GM12872 (cell line): ENCODE measurements around the gene KRTAP12-3.

Source experiments
- TF ChIP-seq, protein P1 (sequence below): IDR thresholded peaks from 3 replicates; pipeline ENCODE4 v1.5.1; 2011; ENCODE audit warnings: low read depth, mild to moderate bottlenecking, low read length, moderate library complexity; ENCODE audit not compliant: insufficient read depth

The KRTAP12-3 gene

GRCh38 chr21:44664691-44665090 is 7.0 kb downstream of the KRTAP12-3 start:
- TF ChIP-seq, protein P1, sequence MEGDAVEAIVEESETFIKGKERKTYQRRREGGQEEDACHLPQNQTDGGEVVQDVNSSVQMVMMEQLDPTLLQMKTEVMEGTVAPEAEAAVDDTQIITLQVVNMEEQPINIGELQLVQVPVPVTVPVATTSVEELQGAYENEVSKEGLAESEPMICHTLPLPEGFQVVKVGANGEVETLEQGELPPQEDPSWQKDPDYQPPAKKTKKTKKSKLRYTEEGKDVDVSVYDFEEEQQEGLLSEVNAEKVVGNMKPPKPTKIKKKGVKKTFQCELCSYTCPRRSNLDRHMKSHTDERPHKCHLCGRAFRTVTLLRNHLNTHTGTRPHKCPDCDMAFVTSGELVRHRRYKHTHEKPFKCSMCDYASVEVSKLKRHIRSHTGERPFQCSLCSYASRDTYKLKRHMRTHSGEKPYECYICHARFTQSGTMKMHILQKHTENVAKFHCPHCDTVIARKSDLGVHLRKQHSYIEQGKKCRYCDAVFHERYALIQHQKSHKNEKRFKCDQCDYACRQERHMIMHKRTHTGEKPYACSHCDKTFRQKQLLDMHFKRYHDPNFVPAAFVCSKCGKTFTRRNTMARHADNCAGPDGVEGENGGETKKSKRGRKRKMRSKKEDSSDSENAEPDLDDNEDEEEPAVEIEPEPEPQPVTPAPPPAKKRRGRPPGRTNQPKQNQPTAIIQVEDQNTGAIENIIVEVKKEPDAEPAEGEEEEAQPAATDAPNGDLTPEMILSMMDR, result no peak

GRCh38 chr21:44666401-44667320 is 8.9 kb downstream of the KRTAP12-3 start, which contains the start of gene KRTAP12-2:
Gene KRTAP12-2 (minus strand): TSS chr21:44666927. CDS start chr21:44666886, 41 bp downstream.
- TF ChIP-seq, protein P1, result no peak

- TF ChIP-seq, protein P1, result no peak
Observed at GRCh38 chr21:44667612-44668011, 9.9 kb downstream of the KRTAP12-3 start.

DNA sequence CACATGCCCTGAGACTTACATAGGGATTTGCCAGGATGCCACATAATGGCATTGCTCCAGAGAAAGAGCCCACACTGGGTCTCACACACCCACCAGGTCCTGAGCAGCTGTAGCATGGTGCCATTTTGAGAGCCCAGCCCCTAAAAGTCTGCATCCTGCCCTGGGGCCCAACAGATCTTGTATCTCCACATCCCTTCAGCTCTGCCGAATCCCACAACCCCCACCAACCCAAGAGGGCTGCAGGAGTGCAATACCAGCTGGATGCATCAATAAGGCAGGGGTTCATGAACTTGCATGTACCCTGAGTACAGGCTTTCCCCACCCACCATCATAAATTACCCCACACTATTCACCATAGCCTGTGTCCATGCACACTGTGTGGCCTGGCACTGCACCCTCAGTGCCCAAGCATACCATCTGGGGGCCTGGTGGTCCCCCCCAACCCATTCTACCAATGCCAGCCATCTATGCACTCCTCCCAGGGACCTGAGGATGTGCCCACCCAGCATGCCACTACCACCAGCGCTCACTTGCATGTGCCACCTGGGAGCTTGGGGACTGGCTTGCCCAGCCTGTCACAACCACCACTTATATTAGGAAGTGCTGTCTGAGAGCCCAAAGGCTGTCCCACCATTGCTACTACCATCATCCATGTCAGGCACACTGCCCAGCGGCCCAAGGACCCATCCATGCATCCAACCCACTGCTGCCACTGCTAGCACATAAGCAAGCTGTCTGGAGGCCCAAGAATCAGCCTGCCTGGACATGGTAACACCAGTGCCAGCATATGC is 13.1 kb downstream of the KRTAP12-3 start:
- TF ChIP-seq, protein P1, result no peak

- TF ChIP-seq, protein P1, result no peak
Observed at GRCh38 chr21:44671911-44672310, 14.2 kb downstream of the KRTAP12-3 start.

GRCh38 chr21:44677881-44678280 is 20.1 kb downstream of the KRTAP12-3 start:
- TF ChIP-seq, protein P1, result no peak

- TF ChIP-seq, protein P1, result no peak
Observed at GRCh38 chr21:44681152-44681551, 23.4 kb downstream of the KRTAP12-3 start.
